GM18519 (cell line): ENCODE results near the gene ZNF133.

Source experiments
- ATAC-seq: cut with Tn5 transposase; IDR thresholded peaks from one replicate; pipeline ENCODE4 v1.9.1; 2021; ENCODE audit warnings: mild to moderate bottlenecking, moderate library complexity; ENCODE audit not compliant: unreplicated experiment, low FRiP score

The ZNF133 gene

GRCh38 chr20:18360635-18361034 is 72.3 kb downstream of the ZNF133 start:
- no peak for ATAC-seq

- no peak for ATAC-seq
These were observed 73.4 kb downstream of the ZNF133 start for GRCh38 chr20:18361678-18362077.

GRCh38 chr20:18362916-18363315 is 74.6 kb downstream of the ZNF133 start:
- no peak for ATAC-seq

GRCh38 chr20:18363708-18364107 is 75.4 kb downstream of the ZNF133 start:
- ATAC-seq, result no peak

- no peak for ATAC-seq
These were observed 76.4 kb downstream of the ZNF133 start for GRCh38 chr20:18364768-18365167.
